ENCODE measurements around the gene SLC51B.
"Not testable (repeated sequence)": the region's sequence is repeated elsewhere in the genome, so short reads cannot be mapped to it uniquely, and the experiment has no call there.

Gene SLC51B

GRCh38 chr15:65067317-65067644 is 22.1 kb downstream of the SLC51B start:
- DNase-seq, result no peak

GRCh38 chr15:65067645-65068402 is 22.6 kb downstream of the SLC51B start, which contains the start of gene RASL12:
RASL12 (minus strand) TSS chr15:65067991; CDS start chr15:65067835, 156 bp downstream.
- peak; percentile 12 for DNase-seq

- peak; percentile 33 for DNase-seq
Observed at GRCh38 chr15:65068403-65068788, 23.2 kb downstream of the SLC51B start.

- DNase-seq, result no peak
Observed at GRCh38 chr15:65069179-65069578, 24.0 kb downstream of the SLC51B start.

GRCh38 chr15:65069779-65070546 is 24.8 kb downstream of the SLC51B start:
- no peak for DNase-seq

GRCh38 chr15:65071381-65071811 is 26.2 kb downstream of the SLC51B start:
- peak; percentile 63 for DNase-seq

- no peak for DNase-seq
Observed at GRCh38 chr15:65072027-65072426, 26.8 kb downstream of the SLC51B start.

GRCh38 chr15:65072617-65073016 is 27.4 kb downstream of the SLC51B start:
- DNase-seq, result no peak

GRCh38 chr15:65074946-65075345 is 29.8 kb downstream of the SLC51B start:
- not testable (repeated sequence) for DNase-seq

- not testable (repeated sequence) for DNase-seq
Observed at GRCh38 chr15:65075607-65076395, 30.6 kb downstream of the SLC51B start.

- DNase-seq, result no peak
Observed at GRCh38 chr15:65076486-65077290, 31.5 kb downstream of the SLC51B start, which contains the start of gene KBTBD13. KBTBD13 (plus strand) TSS chr15:65076746; CDS start chr15:65076816, 70 bp downstream.

GRCh38 chr15:65077291-65077980 is 32.2 kb downstream of the SLC51B start:
- DNase-seq, result no peak

GRCh38 chr15:65077981-65078352 is 32.8 kb downstream of the SLC51B start:
- DNase-seq, result no peak

GRCh38 chr15:65079580-65079979 is 34.4 kb downstream of the SLC51B start:
- no peak for DNase-seq

- DNase-seq, result peak; percentile 65
Observed at GRCh38 chr15:65081270-65081669, 36.1 kb downstream of the SLC51B start.

- no peak for DNase-seq
Observed at GRCh38 chr15:65081758-65082157, 36.6 kb downstream of the SLC51B start.

- no peak for DNase-seq
Observed at GRCh38 chr15:65082303-65082953, 37.2 kb downstream of the SLC51B start.

- DNase-seq, result peak; percentile 69
Observed at GRCh38 chr15:65083262-65083701, 38.1 kb downstream of the SLC51B start.

- no peak for DNase-seq
Observed at GRCh38 chr15:65084500-65085206, 39.5 kb downstream of the SLC51B start.

- DNase-seq, result no peak
Observed at GRCh38 chr15:65085207-65085753, 40.1 kb downstream of the SLC51B start.
